GM18498 (cell line): ENCODE data around the gene NPAS2.

Experiments
- ATAC-seq: cut with Tn5 transposase; IDR thresholded peaks from one replicate; pipeline ENCODE4 v1.9.1; 2021; ENCODE audit warnings: mild to moderate bottlenecking, moderate library complexity; ENCODE audit not compliant: unreplicated experiment

The NPAS2 gene

GRCh38 chr2:101004620-101005325 is 184.8 kb downstream of the NPAS2 start:
- no peak for ATAC-seq

- ATAC-seq, result no peak
Measured at GRCh38 chr2:101006065-101006715, 186.3 kb downstream of the NPAS2 start.

GRCh38 chr2:101007415-101008345 is 187.7 kb downstream of the NPAS2 start:
- ATAC-seq, result no peak

GRCh38 chr2:101011152-101011551 is 191.2 kb downstream of the NPAS2 start:
- ATAC-seq, result no peak

- ATAC-seq, result peak; percentile 77
Measured at GRCh38 chr2:101012054-101012705, 192.2 kb downstream of the NPAS2 start.

- ATAC-seq, result no peak
Measured at GRCh38 chr2:101012706-101013181, 192.8 kb downstream of the NPAS2 start.

- no peak for ATAC-seq
Measured at GRCh38 chr2:101014264-101014857, 194.4 kb downstream of the NPAS2 start.

- no peak for ATAC-seq
Measured at GRCh38 chr2:101017371-101017770, 197.4 kb downstream of the NPAS2 start.

GRCh38 chr2:101018934-101019333 is 199.0 kb downstream of the NPAS2 start:
- ATAC-seq, result no peak

- no peak for ATAC-seq
Measured at GRCh38 chr2:101022221-101022620, 202.3 kb downstream of the NPAS2 start.

GRCh38 chr2:101023327-101024107 is 203.6 kb downstream of the NPAS2 start:
- ATAC-seq, result no peak

GRCh38 chr2:101025561-101025960 is 205.6 kb downstream of the NPAS2 start:
- ATAC-seq, result no peak

- no peak for ATAC-seq
Measured at GRCh38 chr2:101026253-101026701, 206.3 kb downstream of the NPAS2 start.

GRCh38 chr2:101026923-101027469 is 207.1 kb downstream of the NPAS2 start:
- ATAC-seq, result no peak

GRCh38 chr2:101027852-101028251 is 207.9 kb downstream of the NPAS2 start:
- ATAC-seq, result no peak

- ATAC-seq, result no peak
Measured at GRCh38 chr2:101030866-101031554, 211.1 kb downstream of the NPAS2 start.

GRCh38 chr2:101032084-101032776 is 212.3 kb downstream of the NPAS2 start:
- no peak for ATAC-seq

- ATAC-seq, result no peak
Measured at GRCh38 chr2:101036562-101036961, 216.6 kb downstream of the NPAS2 start.
